Ovary (tissue), 3 donors: ENCODE results near the gene CAPN3.

Source experiments
- CTCF ChIP-seq, 3 donors: fragments of 450-650 bp in 2 of 3; fragments of 200-600 bp in 1 of 3; IDR thresholded peaks; one replicate each; pipeline versions ENCODE4 v1.5.1 to v1.8.0; 2016 to 2022; ENCODE audit warnings: antibody characterized with exemption in 3 of 3, mild to moderate bottlenecking in 1 of 3
- POLR2A ChIP-seq: fragments of 450-650 bp; IDR thresholded peaks from one replicate; pipeline ENCODE4 v1.6.1; 2017; ENCODE audit warnings: antibody characterized with exemption, mild to moderate bottlenecking, moderate library complexity
- donor health status: DM: no; HTN: no; CAD: no.

GRCh38 chr15:42401544-42402454 lies 42.5 kb downstream of the CAPN3 start:
- no peak for TF ChIP-seq CTCF (IDR thresholded peaks at IDR 0.05)
- no peak for TF ChIP-seq POLR2A
